Neural cell (in vitro differentiated cells): ENCODE measurements around the gene WDR81. TPM values are rescaled to one million over a fixed set of nuclear protein-coding genes. Genes with fewer than 3 reads are reported as not detected.

Experiments used
- H2AFZ ChIP-seq: fragments of 200-600, 300-800 bp; sonication (generic), shearing (Covaris generic); 2 replicates; pipeline ENCODE4 v1.6.0; 2014; ENCODE audit warnings: low read depth, mild to moderate bottlenecking, antibody characterized with exemption, low read length, moderate library complexity
- H3F3A ChIP-seq: fragments of 200-600 bp; shearing (Covaris generic); 2 replicates; pipeline ENCODE4 v1.6.1; 2016; ENCODE audit warnings: mild to moderate bottlenecking, moderate library complexity, mixed read lengths, antibody characterized with exemption, low read length; ENCODE audit not compliant: insufficient read depth, poor library complexity, severe bottlenecking
- H3K27ac ChIP-seq: fragments of 200-600, 300-800 bp; sonication (generic), shearing (Covaris generic); 2 replicates; pipeline ENCODE4 v1.5.1; 2014; ENCODE audit warnings: mild to moderate bottlenecking, low read length, moderate library complexity
- H3K27me3 ChIP-seq: fragments of 300-800, 200-600 bp; sonication (generic), shearing (Covaris generic); 2 replicates; pipeline ENCODE4 v1.6.0; 2014; ENCODE audit warnings: mild to moderate bottlenecking, low read depth, low read length, moderate library complexity; ENCODE audit not compliant: insufficient read depth
- H3K36me3 ChIP-seq: fragments of 300-800, 200-600 bp; sonication (generic), shearing (Covaris generic); 2 replicates; pipeline ENCODE4 v1.5.1; 2014; ENCODE audit warnings: mild to moderate bottlenecking, antibody characterized with exemption, low read length, moderate library complexity; ENCODE audit not compliant: insufficient read depth
- H3K4me2 ChIP-seq: fragments of 300-800, 200-600 bp; sonication (generic), shearing (Covaris generic); 2 replicates; pipeline ENCODE4 v1.6.0; 2014; ENCODE audit warnings: mild to moderate bottlenecking, low read length
- H3K4me3 ChIP-seq: fragments of 300-800, 200-600 bp; sonication (generic), shearing (Covaris generic); 2 replicates; pipeline ENCODE4 v1.5.1; 2014; ENCODE audit warnings: mild to moderate bottlenecking, low read length, moderate library complexity
- H3K79me2 ChIP-seq: fragments of 200-600 bp; shearing (Covaris generic); replicated peaks from 2 replicates; pipeline ENCODE4 v1.6.0; 2014; ENCODE audit warnings: mild to moderate bottlenecking, low read length, moderate library complexity; ENCODE audit not compliant: insufficient read depth
- H3K9ac ChIP-seq: fragments of 300-800, 200-600 bp; sonication (generic), shearing (Covaris generic); 2 replicates; pipeline ENCODE4 v1.6.1; 2016; ENCODE audit warnings: mild to moderate bottlenecking, low read length, mixed read lengths
- H3K9me2 ChIP-seq: fragments of 200-600 bp; shearing (Covaris generic); 2 replicates; pipeline ENCODE4 v1.6.1; 2016; ENCODE audit warnings: mild to moderate bottlenecking, low read length, mixed read lengths; ENCODE audit not compliant: insufficient read depth
- H3K9me3 ChIP-seq: fragments of 200-600, 300-800 bp; sonication (generic), shearing (Covaris generic); 2 replicates; pipeline ENCODE4 v1.6.1; 2016; ENCODE audit warnings: mild to moderate bottlenecking, mixed run types, low read length, moderate library complexity, mixed read lengths
- H4K20me1 ChIP-seq: fragments of 200-600 bp; shearing (Covaris generic); 2 replicates; pipeline ENCODE4 v1.6.1; 2016; ENCODE audit warnings: mild to moderate bottlenecking, mixed run types; ENCODE audit not compliant: insufficient read depth
- EP300 ChIP-seq: fragments of 450-650 bp; conservative IDR thresholded peaks from 2 replicates; pipeline ENCODE4 v1.6.1; 2014; ENCODE audit warnings: antibody characterized with exemption, mild to moderate bottlenecking, moderate library complexity; ENCODE audit not compliant: poor library complexity, severe bottlenecking
- EZH2 ChIP-seq: fragments of 200-600, 300-800 bp; shearing (Covaris generic), sonication (generic); IDR thresholded peaks from 2 replicates; pipeline ENCODE4 v1.6.1; 2014; ENCODE audit warnings: antibody characterized with exemption, low read length, borderline replicate concordance, mild to moderate bottlenecking; ENCODE audit not compliant: insufficient read depth, poor library complexity, severe bottlenecking
- MXI1 ChIP-seq: fragments of 450-650 bp; conservative IDR thresholded peaks from 2 replicates; pipeline ENCODE4 v1.6.1; 2014; ENCODE audit warnings: antibody characterized with exemption, mild to moderate bottlenecking; ENCODE audit not compliant: poor library complexity, severe bottlenecking
- POLR2AphosphoS5 ChIP-seq: IDR thresholded peaks from 2 replicates; pipeline ENCODE4 v1.6.1; 2012
- RAD21 ChIP-seq: fragments of 450-650 bp; conservative IDR thresholded peaks from 2 replicates; pipeline ENCODE4 v1.6.1; 2014; ENCODE audit warnings: antibody characterized with exemption, mild to moderate bottlenecking, moderate library complexity
- SMC3 ChIP-seq: fragments of 450-650 bp; conservative IDR thresholded peaks from 2 replicates; pipeline ENCODE4 v1.6.1; 2014; ENCODE audit warnings: antibody characterized with exemption, mild to moderate bottlenecking, moderate library complexity; ENCODE audit not compliant: poor library complexity
- TAF1 ChIP-seq: IDR thresholded peaks from 2 replicates; pipeline ENCODE4 v1.6.1; 2012; ENCODE audit warnings: low read depth
- polyA plus RNA-seq: library from polyadenylated mRNA; depleted of rRNA; stranded (reverse); fragments of >200 nt; gene quantifications from 2 replicates; pipeline ENCODE4 v1.2.3, GENCODE V29; 2014
- TF ChIP-seq, protein P1 (sequence below): IDR thresholded peaks from 2 replicates; pipeline ENCODE4 v1.6.1; 2012; ENCODE audit warnings: borderline replicate concordance
- TF ChIP-seq, protein P2 (sequence below): fragments of 450-650 bp; IDR thresholded peaks from 2 replicates; pipeline ENCODE4 v1.5.1; 2014; ENCODE audit warnings: antibody characterized with exemption, mild to moderate bottlenecking, moderate library complexity; ENCODE audit not compliant: poor library complexity, severe bottlenecking

The WDR81 gene
- polyA plus RNA-seq, 1 donor from 2014 or later, result 5.4 TPM

DNA sequence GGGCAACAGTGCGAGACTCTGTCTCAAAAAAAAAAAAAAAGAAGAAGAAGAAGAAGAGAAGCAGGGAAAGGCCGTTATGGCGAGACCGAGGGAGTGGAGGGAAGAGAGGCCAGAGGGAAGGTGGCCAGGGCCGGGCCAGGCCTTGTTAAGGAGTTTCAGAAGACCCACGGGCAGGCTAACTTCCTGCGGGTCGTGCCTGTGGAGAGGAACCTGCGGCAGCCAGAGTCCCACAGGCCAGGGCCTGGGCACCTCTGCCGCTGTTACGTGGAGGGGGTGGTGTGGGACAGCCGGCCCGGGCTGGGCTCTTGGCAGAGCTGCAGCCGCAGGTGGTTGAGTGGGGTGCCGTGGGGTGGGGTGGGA, 5.4 kb downstream of the WDR81 start:
- Histone ChIP-seq H3K9me3 (no peaks in the 10 kb centered on the region), H3K79me2 (no peaks in the 10 kb centered on the region), H3K9ac (no peak overlapping the region), H2AFZ (no peak overlapping the region), H3K4me3 (no peak overlapping the region), H3K9me2 (no peaks in the 10 kb centered on the region), H3K27me3 (no peaks in the 10 kb centered on the region), H3K36me3 (no peaks in the 10 kb centered on the region), H3K27ac (no peak overlapping the region), H3K4me2 (no peak overlapping the region), H3F3A (no peaks in the 10 kb centered on the region), H4K20me1 (no peaks in the 10 kb centered on the region)
- TF ChIP-seq TAF1 (no peak), RAD21 (no peak), EZH2 (no peak), MXI1 (no peak), POLR2AphosphoS5 (no peak), SMC3 (no peak), EP300 (no peak)
- TF ChIP-seq, protein P1, sequence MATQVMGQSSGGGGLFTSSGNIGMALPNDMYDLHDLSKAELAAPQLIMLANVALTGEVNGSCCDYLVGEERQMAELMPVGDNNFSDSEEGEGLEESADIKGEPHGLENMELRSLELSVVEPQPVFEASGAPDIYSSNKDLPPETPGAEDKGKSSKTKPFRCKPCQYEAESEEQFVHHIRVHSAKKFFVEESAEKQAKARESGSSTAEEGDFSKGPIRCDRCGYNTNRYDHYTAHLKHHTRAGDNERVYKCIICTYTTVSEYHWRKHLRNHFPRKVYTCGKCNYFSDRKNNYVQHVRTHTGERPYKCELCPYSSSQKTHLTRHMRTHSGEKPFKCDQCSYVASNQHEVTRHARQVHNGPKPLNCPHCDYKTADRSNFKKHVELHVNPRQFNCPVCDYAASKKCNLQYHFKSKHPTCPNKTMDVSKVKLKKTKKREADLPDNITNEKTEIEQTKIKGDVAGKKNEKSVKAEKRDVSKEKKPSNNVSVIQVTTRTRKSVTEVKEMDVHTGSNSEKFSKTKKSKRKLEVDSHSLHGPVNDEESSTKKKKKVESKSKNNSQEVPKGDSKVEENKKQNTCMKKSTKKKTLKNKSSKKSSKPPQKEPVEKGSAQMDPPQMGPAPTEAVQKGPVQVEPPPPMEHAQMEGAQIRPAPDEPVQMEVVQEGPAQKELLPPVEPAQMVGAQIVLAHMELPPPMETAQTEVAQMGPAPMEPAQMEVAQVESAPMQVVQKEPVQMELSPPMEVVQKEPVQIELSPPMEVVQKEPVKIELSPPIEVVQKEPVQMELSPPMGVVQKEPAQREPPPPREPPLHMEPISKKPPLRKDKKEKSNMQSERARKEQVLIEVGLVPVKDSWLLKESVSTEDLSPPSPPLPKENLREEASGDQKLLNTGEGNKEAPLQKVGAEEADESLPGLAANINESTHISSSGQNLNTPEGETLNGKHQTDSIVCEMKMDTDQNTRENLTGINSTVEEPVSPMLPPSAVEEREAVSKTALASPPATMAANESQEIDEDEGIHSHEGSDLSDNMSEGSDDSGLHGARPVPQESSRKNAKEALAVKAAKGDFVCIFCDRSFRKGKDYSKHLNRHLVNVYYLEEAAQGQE, result no peak
- TF ChIP-seq, protein P2, sequence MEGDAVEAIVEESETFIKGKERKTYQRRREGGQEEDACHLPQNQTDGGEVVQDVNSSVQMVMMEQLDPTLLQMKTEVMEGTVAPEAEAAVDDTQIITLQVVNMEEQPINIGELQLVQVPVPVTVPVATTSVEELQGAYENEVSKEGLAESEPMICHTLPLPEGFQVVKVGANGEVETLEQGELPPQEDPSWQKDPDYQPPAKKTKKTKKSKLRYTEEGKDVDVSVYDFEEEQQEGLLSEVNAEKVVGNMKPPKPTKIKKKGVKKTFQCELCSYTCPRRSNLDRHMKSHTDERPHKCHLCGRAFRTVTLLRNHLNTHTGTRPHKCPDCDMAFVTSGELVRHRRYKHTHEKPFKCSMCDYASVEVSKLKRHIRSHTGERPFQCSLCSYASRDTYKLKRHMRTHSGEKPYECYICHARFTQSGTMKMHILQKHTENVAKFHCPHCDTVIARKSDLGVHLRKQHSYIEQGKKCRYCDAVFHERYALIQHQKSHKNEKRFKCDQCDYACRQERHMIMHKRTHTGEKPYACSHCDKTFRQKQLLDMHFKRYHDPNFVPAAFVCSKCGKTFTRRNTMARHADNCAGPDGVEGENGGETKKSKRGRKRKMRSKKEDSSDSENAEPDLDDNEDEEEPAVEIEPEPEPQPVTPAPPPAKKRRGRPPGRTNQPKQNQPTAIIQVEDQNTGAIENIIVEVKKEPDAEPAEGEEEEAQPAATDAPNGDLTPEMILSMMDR, result no peak

DNA sequence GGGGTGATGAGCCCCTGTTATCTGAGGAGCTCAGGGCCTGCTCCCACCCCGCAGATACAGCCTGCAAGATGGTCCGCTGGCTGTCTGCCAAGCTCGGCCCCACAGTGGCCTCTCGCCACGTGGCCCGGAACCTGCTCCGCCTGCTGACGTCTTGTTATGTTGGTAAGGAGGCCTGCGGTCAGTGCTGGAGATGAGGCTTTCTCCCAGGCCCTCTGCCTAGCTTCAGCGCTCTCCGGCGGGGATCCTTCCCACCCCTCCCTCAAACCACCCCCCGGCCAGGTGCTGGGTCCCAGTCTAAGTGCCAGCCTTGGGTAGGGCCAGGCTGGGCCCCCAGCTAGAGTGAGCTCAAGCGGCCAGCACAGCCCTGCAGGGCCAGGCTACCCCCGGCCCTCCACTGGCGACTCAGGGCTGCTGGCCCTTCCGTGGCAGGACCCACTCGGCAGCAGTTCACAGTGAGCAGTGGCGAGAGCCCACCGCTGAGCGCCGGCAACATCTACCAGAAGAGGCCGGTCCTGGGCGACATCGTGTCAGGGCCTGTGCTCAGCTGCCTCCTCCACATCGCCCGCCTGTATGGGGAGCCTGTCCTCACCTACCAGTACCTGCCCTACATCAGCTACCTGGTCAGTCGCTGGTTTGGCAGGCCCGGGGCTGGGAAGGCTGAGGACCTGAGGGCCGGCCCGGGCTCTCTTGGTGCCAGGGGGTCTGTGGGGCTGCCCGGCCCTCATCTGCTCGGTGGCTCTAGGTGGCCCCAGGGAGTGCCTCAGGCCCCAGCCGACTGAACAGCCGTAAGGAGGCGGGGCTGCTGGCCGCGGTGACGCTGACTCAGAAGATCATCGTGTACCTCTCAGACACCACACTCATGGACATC, 6.1 kb downstream of the WDR81 start:
- no peak overlapping the region for H2AFZ ChIP-seq
- no peaks in the 10 kb centered on the region for H3K9me3 ChIP-seq
- no peaks in the 10 kb centered on the region for H4K20me1 ChIP-seq
- no peaks in the 10 kb centered on the region for H3K9me2 ChIP-seq
- no peaks in the 10 kb centered on the region for H3K79me2 ChIP-seq
- H3K27me3 ChIP-seq, result no peaks in the 10 kb centered on the region
- TF ChIP-seq RAD21 (no peak), TAF1 (no peak), EP300 (no peak), MXI1 (no peak), POLR2AphosphoS5 (no peak), SMC3 (no peak), EZH2 (no peak)
- TF ChIP-seq, protein P1, result no peak
- TF ChIP-seq, protein P2, result no peak
- H3K36me3 ChIP-seq, result no peaks in the 10 kb centered on the region
- no peak overlapping the region for H3K27ac ChIP-seq
- no peaks in the 10 kb centered on the region for H3F3A ChIP-seq
- no peak overlapping the region for H3K9ac ChIP-seq
- H3K4me3 ChIP-seq, result no peak overlapping the region
- H3K4me2 ChIP-seq, result no peak overlapping the region
